Left forelimb (tissue), 1 donor: ENCODE results near the gene IL36B.

ENCODE experiments used
- DNase-seq: peaks from one replicate; pipeline ENCODE4 v3.0.0-alpha.2; 2018; ENCODE audit warnings: low spot score

IL36B gene

GRCh38 chr2:113053666-113054065, 999 bp upstream of the IL36B start:
- no peak for DNase-seq

- no peak for DNase-seq
These were observed 1.5 kb downstream of the IL36B start for GRCh38 chr2:113050921-113051895.

GRCh38 chr2:113046465-113046864, 6.2 kb downstream of the IL36B start:
- DNase-seq = no peak

GRCh38 chr2:113041871-113042270, 10.8 kb downstream of the IL36B start:
- DNase-seq = no peak

GRCh38 chr2:113039719-113040118, 12.9 kb downstream of the IL36B start:
- no peak for DNase-seq

- no peak for DNase-seq
These were observed 13.5 kb downstream of the IL36B start for GRCh38 chr2:113039158-113039557.

- no peak for DNase-seq
These were observed 14.4 kb downstream of the IL36B start for GRCh38 chr2:113038291-113038690.

GRCh38 chr2:113036763-113037162, 15.9 kb downstream of the IL36B start:
- no peak for DNase-seq

GRCh38 chr2:113034016-113034415, 18.7 kb downstream of the IL36B start:
- no peak for DNase-seq

- no peak for DNase-seq
These were observed 19.9 kb downstream of the IL36B start for GRCh38 chr2:113032737-113033136.

GRCh38 chr2:113028112-113028511, 24.6 kb downstream of the IL36B start:
- DNase-seq = no peak

GRCh38 chr2:113027691-113028090, 25.0 kb downstream of the IL36B start:
- no peak for DNase-seq

GRCh38 chr2:113025737-113026136, 26.9 kb downstream of the IL36B start:
- no peak for DNase-seq

GRCh38 chr2:113024764-113025163, 27.9 kb downstream of the IL36B start:
- no peak for DNase-seq

GRCh38 chr2:113021312-113021711, 31.4 kb downstream of the IL36B start:
- no peak for DNase-seq

- no peak for DNase-seq
These were observed 34.2 kb downstream of the IL36B start for GRCh38 chr2:113018509-113018908.

GRCh38 chr2:113015655-113016054, 37.0 kb downstream of the IL36B start:
- DNase-seq = no peak

GRCh38 chr2:113015042-113015441, 37.6 kb downstream of the IL36B start:
- no peak for DNase-seq

- no peak for DNase-seq
These were observed 38.6 kb downstream of the IL36B start for GRCh38 chr2:113014067-113014466.

GRCh38 chr2:113013336-113013661, 39.4 kb downstream of the IL36B start:
- DNase-seq = no peak

- no peak for DNase-seq
These were observed 40.0 kb downstream of the IL36B start for GRCh38 chr2:113012436-113013335.

- no peak for DNase-seq
These were observed 41.6 kb downstream of the IL36B start for GRCh38 chr2:113011108-113011507.

GRCh38 chr2:113010088-113010487, 42.6 kb downstream of the IL36B start:
- no peak for DNase-seq
